Stimulated activated CD4-positive, alpha-beta T cell treated with anti-CD3 and anti-CD28 coated beads, Interleukin-15, amount 100 ng/mL, for 48 hours (primary cell): ENCODE data around the gene ERC1.
"Not testable (repeated sequence)": the region's sequence is repeated elsewhere in the genome, so short reads cannot be mapped to it uniquely, and the experiment has no call there.

Source experiments
- DNase-seq, 2 donors: peaks; one replicate each; pipeline ENCODE4 v3.0.0-alpha.2; 2020; ENCODE audit warnings: low read depth in 2 of 2

Gene ERC1

GRCh38 chr12:1218369-1218768 lies 227.3 kb downstream of the ERC1 start:
- DNase-seq = no peak

- DNase-seq = no peak
Observed at GRCh38 chr12:1220127-1221092, 229.4 kb downstream of the ERC1 start.

- no peak for DNase-seq
Observed at GRCh38 chr12:1222858-1223639, 232.0 kb downstream of the ERC1 start.

GRCh38 chr12:1226951-1227350 lies 235.9 kb downstream of the ERC1 start:
- DNase-seq = no peak

- DNase-seq = no peak
Observed at GRCh38 chr12:1234073-1234472, 243.1 kb downstream of the ERC1 start.

- no peak for DNase-seq
Observed at GRCh38 chr12:1246637-1247036, 255.6 kb downstream of the ERC1 start.

GRCh38 chr12:1250641-1251040 lies 259.6 kb downstream of the ERC1 start:
- no peak for DNase-seq

GRCh38 chr12:1252758-1253157 lies 261.7 kb downstream of the ERC1 start:
- no peak for DNase-seq

- DNase-seq = not testable (repeated sequence)
Observed at GRCh38 chr12:1255125-1255524, 264.1 kb downstream of the ERC1 start.

GRCh38 chr12:1255854-1256253 lies 264.8 kb downstream of the ERC1 start:
- DNase-seq = not testable (repeated sequence)

GRCh38 chr12:1256285-1256684 lies 265.3 kb downstream of the ERC1 start:
- no peak for DNase-seq

- DNase-seq = no peak
Observed at GRCh38 chr12:1256991-1257390, 266.0 kb downstream of the ERC1 start.

- DNase-seq = no peak
Observed at GRCh38 chr12:1262011-1262410, 271.0 kb downstream of the ERC1 start.

- DNase-seq = no peak
Observed at GRCh38 chr12:1267243-1267642, 276.2 kb downstream of the ERC1 start.

GRCh38 chr12:1272142-1272541 lies 281.1 kb downstream of the ERC1 start:
- no peak for DNase-seq

GRCh38 chr12:1273051-1273450 lies 282.0 kb downstream of the ERC1 start:
- DNase-seq = no peak

GRCh38 chr12:1277905-1278304 lies 286.9 kb downstream of the ERC1 start:
- DNase-seq = peak in 1 of 2 donors; percentile 4

- no peak for DNase-seq
Observed at GRCh38 chr12:1279050-1279449, 288.0 kb downstream of the ERC1 start.

GRCh38 chr12:1280059-1280458 lies 289.0 kb downstream of the ERC1 start:
- DNase-seq = no peak

- no peak for DNase-seq
Observed at GRCh38 chr12:1281683-1282366, 290.8 kb downstream of the ERC1 start.

GRCh38 chr12:1282670-1283315 lies 291.8 kb downstream of the ERC1 start:
- DNase-seq = no peak

- DNase-seq = no peak
Observed at GRCh38 chr12:1283316-1283715, 292.3 kb downstream of the ERC1 start.
